K562 (cell line): ENCODE data around the gene MIP.
"Not testable (repeated sequence)": the region's sequence is repeated elsewhere in the genome, so short reads cannot be mapped to it uniquely, and the experiment has no call there.

Source experiments
- ADNP ChIP-seq: fragments of 200-800 bp; sonication (Bioruptor generic); IDR thresholded peaks from 2 replicates; pipeline ENCODE4 v1.6.1; 2016; ENCODE audit warnings: missing genetic modification characterization, missing compliant biosample characterization
- BRCA1 ChIP-seq, 2 experiments: fragments of 450-650 bp in 1 of 2; sonication (generic) in 1 of 2; formaldehyde crosslinking in 1 of 2; IDR thresholded peaks; 2 replicates each; pipeline versions ENCODE4 v1.5.0 to v1.6.1; 2017 to 2020; ENCODE audit warnings: mild to moderate bottlenecking in 1 of 2, missing genetic modification reagents in 1 of 2
- CAMTA2 ChIP-seq: fragments of 250-450 bp; sonication (Bioruptor Pico); conservative IDR thresholded peaks from 2 replicates; pipeline ENCODE4 v1.5.1; 2022
- CBFA2T2 ChIP-seq: fragments of 450-650 bp; conservative IDR thresholded peaks from 2 replicates; pipeline ENCODE4 v1.6.1; 2017; ENCODE audit warnings: mild to moderate bottlenecking
- ETV6 ChIP-seq, 3 experiments: fragments of 150-350 bp in 1 of 3; sonication (generic) in 1 of 3; formaldehyde crosslinking in 1 of 3; IDR thresholded peaks; 2 replicates each; pipeline versions ENCODE4 v1.6.1 to v1.8.0; 2014 to 2022; ENCODE audit warnings: borderline replicate concordance in 2 of 3, low read depth in 2 of 3, antibody characterized with exemption in 1 of 3, low read length in 1 of 3, mild to moderate bottlenecking in 1 of 3, missing genetic modification reagents in 1 of 3
- EWSR1 ChIP-seq: fragments of 450-650 bp; IDR thresholded peaks from 2 replicates; pipeline ENCODE4 v1.6.1; 2018; ENCODE audit warnings: borderline replicate concordance, mild to moderate bottlenecking, low read depth, moderate library complexity; ENCODE audit not compliant: partially characterized antibody
- HMGN3 ChIP-seq: IDR thresholded peaks from 2 replicates; pipeline ENCODE4 v1.6.1; 2011; ENCODE audit warnings: borderline replicate concordance, low read depth, mild to moderate bottlenecking, mixed read lengths, low read length; ENCODE audit not compliant: insufficient read length; ENCODE audit errors: extremely low read depth
- NFIX ChIP-seq: fragments of 250-450 bp; sonication (Bioruptor Pico); IDR thresholded peaks from 2 replicates; pipeline ENCODE4 v1.4.0; 2020; ENCODE audit warnings: low read depth, mild to moderate bottlenecking, moderate library complexity
- TAF1 ChIP-seq: IDR thresholded peaks from 2 replicates; pipeline ENCODE4 v1.6.1; 2011; ENCODE audit warnings: mild to moderate bottlenecking, low read length, moderate library complexity; ENCODE audit not compliant: insufficient read depth, control insufficient read depth, severe bottlenecking; ENCODE audit errors: extremely low read depth
- ZNF274 ChIP-seq: IDR thresholded peaks from 2 replicates; pipeline ENCODE4 v1.6.1; 2011; ENCODE audit warnings: low read depth, mild to moderate bottlenecking, low read length, moderate library complexity, borderline replicate concordance
- ZNF444 ChIP-seq: fragments of 250-450 bp; sonication (Bioruptor Pico); IDR thresholded peaks from 2 replicates; pipeline ENCODE4 v1.4.0; 2020; ENCODE audit warnings: mild to moderate bottlenecking, moderate library complexity
- TF ChIP-seq, protein P1 (sequence below): fragments of 250-450 bp; sonication (Bioruptor Pico); IDR thresholded peaks from 2 replicates; pipeline ENCODE4 v1.5.1; 2021; ENCODE audit warnings: mild to moderate bottlenecking

DNA sequence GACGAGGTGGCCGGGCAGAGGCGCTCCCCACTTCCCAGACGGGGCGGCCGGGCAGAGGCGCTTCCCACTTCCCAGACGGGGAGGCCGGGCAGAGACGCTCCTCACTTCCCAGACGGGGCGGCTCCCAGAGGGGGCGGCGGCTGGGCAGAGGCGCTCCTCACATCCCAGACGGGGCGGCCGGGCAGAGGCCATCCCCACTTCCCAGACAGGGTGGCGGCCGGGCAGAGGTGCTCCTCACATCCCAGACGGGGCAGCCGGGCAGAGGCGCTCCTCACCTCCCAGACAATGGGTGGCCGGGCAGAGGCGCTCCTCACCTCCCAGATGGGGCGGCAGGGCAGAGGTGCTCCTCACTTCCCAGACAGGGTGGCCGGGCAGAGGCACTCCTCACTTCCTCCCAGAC, 40.0 kb upstream of the MIP start:
- not testable (repeated sequence) for TF ChIP-seq ETV6 (IDR thresholded peaks at IDR 0.05; ENCODE audit: borderline replicate concordance in 1 of 2, low read depth in 2 of 2, low read length in 1 of 2); ETV6 (CRISPR knock-in tag; IDR thresholded peaks at IDR 0.05; ENCODE audit: borderline replicate concordance); EWSR1; BRCA1 (IDR thresholded peaks at IDR 0.05); BRCA1 (CRISPR knock-in tag; IDR thresholded peaks at IDR 0.05); NFIX; CBFA2T2; ZNF274; ADNP; ZNF444 (CRISPR knock-in tag); CAMTA2 (CRISPR knock-in tag); TAF1; HMGN3
- TF ChIP-seq, protein P1, sequence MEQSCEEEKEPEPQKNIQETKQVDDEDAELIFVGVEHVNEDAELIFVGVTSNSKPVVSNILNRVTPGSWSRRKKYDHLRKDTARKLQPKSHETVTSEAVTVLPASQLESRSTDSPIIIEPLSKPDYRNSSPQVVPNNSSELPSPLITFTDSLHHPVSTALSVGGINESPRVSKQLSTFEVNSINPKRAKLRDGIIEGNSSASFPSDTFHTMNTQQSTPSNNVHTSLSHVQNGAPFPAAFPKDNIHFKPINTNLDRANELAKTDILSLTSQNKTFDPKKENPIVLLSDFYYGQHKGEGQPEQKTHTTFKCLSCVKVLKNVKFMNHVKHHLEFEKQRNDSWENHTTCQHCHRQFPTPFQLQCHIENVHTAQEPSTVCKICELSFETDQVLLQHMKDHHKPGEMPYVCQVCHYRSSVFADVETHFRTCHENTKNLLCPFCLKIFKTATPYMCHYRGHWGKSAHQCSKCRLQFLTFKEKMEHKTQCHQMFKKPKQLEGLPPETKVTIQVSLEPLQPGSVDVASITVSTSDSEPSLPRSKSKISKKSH (CRISPR knock-in tag): not testable (repeated sequence)
